Measurements from ENCODE around the gene PSEN2. TPM values are rescaled to one million over a fixed set of nuclear protein-coding genes. Genes with fewer than 3 reads are reported as not detected.

PSEN2 gene
- total and polyA plus RNA-seq, 2 of the 8 experiments (the other 6 are each of a cell fraction or from before 2014, with no cell fraction given) = 22.9 to 29.0 TPM

DNA sequence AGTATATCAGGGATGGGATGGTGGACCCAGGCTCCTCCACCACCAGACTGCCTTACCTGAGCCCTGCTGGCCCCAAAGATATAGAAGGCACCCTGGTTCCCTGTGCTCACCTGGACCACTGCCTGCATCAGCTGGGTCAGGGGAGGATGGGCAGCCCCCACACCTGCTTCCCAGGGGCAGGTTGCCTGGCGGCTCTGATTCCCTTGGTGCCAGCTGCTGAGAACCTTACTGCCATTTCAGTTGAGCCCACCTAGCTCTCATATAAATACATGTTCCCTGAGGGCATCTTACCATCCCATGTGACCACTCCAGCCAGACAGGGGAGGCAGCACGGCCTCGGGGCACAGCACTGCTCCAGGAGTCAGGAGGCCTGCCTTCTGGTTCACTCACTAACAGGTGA lies 24.4 kb downstream of the PSEN2 start (continued):
- TF ChIP-seq, protein P1, sequence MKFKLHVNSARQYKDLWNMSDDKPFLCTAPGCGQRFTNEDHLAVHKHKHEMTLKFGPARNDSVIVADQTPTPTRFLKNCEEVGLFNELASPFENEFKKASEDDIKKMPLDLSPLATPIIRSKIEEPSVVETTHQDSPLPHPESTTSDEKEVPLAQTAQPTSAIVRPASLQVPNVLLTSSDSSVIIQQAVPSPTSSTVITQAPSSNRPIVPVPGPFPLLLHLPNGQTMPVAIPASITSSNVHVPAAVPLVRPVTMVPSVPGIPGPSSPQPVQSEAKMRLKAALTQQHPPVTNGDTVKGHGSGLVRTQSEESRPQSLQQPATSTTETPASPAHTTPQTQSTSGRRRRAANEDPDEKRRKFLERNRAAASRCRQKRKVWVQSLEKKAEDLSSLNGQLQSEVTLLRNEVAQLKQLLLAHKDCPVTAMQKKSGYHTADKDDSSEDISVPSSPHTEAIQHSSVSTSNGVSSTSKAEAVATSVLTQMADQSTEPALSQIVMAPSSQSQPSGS (IDR thresholded peaks at IDR 0.05; ENCODE audit: low read length) = no peak
- TF ChIP-seq NANOG (IDR thresholded peaks at IDR 0.05; ENCODE audit: insufficient read depth, low read depth, low read length, poor library complexity, severe bottlenecking) (no peak), YY1 (IDR thresholded peaks at IDR 0.05; ENCODE audit: low read depth, low read length) (no peak), SRF (IDR thresholded peaks at IDR 0.05; ENCODE audit: low read depth, low read length) (no peak)
